GM11168 (cell line): ENCODE data around the gene KLHL29.
"Not testable (repeated sequence)": the region's sequence is repeated elsewhere in the genome, so short reads cannot be mapped to it uniquely, and the experiment has no call there.

Experiments used
- in situ Hi-C: fragments of 300-500 bp; cut with MboI; formaldehyde crosslinking; loops from one replicate; pipeline ENCODE4 v1.12.0; 2022; ENCODE audit warnings: low sequenced_read_pairs; ENCODE audit not compliant: unreplicated experiment

The KLHL29 gene

DNA sequence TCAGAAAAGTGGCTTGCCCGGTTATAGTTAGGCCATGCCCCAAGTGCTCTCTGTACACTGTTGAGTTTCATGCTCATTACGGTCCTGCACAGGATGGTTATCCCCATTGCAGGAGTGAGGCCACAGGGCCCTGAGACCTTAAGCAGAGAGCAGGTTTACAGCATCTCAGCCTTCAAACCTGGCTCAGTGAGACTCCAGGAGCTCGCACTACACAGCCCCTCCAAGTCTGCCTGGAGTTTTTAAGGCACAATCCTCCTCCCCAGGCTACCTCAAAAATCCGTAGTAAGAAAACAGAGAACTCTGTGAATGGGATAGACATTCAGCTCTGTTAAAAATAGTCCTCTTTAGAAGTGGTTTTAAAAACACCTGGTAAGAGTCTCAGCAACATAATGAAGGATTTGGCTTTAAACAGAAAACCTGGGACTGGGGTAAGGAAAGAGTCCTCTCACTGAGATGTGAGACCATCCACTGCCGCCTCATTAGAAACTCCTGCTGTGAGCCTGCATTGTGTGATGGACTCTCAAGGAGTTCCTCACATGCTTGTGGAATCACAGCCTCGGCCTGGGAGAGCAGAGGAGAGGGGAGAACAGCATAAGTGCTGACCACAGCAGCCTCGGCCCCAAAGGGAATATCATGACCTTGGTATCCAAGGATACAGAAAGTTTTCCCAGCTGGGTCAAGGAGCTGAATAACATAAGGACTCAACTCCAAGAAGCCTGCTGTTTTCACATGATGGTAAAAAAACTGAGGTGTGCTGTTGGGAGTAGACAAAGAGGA lies 327.2 kb downstream of the KLHL29 start:
- in situ Hi-C loops: no loop called here

DNA sequence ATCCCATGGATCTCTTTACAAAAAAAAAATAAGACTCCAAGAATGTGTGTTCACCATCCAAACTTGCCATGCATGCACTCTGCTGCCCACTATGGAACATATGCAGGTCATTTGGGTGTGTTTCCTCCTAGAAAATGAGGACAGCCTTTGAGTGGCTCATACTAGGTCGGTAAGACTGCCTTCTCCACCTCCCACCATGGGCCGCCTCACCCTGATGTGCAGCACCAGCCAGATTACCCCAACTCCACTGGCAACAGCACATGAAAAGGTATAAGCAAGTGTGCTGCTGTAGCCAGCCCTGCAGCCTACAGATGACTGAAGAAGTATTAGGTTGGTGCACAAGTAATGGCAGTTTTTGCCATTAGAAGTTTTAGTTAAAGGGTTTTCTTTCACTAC lies 327.8 kb downstream of the KLHL29 start:
- in situ Hi-C loops: no loop called here

DNA sequence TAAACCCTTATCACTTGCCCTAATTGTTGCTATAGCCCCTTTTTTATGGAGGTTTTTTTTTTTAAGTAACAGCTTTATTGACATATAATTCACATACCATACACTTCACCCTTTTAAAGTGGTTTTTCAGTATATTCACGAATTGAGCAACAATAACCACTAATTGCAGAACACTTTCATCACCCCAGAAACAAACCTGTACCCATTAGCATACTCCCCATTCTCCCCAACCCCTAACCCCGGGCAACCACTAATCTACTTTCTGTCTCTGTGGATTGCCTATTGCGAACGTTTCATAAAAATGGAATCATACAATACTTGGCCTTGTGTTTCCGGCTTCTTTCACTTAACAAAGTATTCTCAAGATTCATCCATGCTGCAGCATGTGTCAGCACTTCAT lies 328.4 kb downstream of the KLHL29 start:
- in situ Hi-C loops: no loop called here

DNA sequence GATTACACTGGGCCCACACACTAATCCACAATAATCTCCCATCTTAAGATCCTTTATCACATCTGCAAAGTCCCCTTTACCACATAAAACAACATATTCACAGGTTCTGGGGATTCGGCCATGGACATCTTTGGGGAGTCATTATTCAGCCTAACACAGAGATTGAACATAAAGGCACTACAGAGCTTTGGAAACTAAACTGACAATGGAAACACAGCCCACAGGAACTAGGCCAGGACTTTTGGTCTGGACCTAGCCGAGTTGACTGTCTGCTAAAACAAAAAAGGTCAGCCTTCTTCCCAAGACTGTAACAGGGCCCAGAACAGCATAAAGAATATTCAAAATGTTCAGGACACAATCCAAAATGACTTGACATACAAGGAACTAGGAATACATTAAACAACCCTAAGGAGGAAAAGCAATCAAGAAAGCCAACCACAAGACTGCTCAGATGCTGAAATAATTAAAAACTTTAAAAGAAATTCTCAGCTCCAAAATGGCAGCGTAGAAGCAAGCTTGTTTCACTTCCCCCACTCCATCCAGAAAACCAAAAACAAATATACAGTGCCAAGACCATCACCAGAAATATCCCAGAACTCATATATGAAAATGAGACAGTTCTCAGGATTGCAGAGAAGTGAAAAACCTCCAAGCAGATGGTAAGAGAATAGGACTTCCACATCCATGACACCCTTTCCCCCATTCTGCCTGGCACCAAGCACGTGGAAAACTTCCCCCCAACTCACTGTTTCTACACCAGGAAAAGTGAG lies 334.1 kb downstream of the KLHL29 start:
- in situ Hi-C loops: no loop called here

DNA sequence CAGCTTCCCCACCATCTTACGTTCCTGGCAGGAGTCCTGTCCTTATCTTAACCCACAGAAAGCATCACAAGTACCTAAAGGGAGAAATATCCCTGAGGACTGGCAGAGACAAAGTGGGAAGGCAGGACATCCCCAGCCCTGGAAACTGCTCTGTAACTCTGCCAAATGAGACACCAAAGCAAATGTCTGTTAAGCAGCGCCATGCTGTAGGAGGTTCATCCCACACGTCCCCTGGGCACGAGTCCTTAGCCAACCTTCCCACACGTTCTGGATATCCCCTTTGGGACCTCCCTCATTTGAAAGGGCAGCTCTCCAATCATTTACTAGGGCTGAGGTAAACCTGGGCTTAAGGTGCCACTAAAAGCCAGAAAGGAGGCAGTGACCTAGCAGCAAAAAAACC lies 334.7 kb downstream of the KLHL29 start:
- in situ Hi-C loops: no loop called here

DNA sequence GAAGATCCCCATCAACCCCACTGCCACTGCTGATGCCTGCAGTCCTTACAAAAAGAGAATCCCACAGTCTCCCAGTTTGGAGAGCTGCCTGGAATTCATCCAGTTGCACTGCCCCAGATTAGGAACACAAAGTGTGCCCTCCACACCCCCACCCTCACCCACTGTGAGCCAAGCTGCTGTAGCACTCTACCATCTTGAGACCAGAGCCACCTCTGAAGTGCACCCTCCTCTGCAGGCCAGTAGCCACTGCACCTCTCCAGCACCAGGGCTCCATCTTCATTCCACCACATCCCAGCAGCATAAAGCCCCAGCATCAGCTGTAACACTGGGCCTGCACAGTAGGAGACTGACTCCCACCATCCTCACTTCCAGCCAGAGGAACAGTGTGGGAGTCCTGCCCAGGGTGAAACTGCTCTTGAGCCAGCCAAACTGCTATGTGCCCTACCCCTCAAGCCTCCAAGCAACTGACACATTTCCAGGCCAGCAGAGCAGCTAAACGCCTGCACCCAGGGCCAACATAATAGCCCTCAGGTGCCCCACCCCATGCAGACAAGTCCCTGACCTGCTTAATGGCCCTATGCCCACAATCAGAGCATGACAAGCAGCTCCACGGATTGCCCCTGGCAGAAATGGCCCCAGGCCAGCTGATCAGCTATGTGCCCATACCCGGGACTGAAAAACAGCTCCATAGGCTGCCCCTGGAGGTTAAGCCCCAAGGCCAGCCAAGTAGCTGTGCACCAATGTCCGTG lies 335.9 kb downstream of the KLHL29 start:
- in situ Hi-C loops: no loop called here

DNA sequence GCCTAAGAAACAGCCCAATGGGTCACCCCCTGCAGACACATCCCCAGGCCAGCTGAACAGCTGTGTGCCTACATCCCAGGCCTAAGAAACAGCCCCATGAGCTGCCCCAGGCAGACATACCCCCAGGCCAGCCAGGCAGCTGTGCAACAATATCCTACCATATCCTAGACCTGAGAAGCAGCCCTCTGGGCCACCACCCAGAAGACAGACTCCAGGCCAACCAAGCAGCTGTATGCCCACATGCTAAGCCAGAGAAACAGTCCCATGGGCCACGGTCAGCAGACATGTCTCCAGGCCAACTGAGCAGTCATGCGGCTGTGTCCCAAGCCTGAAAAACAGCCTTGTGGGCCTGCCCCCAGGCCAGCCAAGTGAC lies 336.5 kb downstream of the KLHL29 start:
- in situ Hi-C loops: no loop called here

DNA sequence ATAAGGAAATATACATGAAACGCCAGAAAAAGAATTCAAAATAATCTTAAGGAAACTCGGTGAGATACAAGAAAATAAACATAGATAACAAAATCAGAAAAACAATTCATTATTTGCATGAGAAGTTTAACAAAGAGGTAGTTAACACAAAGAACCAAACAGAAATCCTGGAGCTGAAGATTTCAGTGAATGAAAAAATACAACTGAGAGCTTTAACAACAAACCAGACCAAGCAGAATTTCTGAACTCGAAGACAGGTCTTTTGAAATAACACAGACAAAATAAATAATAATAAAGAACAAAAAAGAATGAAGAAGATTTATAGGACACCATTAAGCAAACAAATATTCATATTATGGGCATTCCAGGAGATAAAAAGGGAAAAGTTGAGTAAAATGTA lies 337.3 kb downstream of the KLHL29 start:
- in situ Hi-C loops: no loop called here

DNA sequence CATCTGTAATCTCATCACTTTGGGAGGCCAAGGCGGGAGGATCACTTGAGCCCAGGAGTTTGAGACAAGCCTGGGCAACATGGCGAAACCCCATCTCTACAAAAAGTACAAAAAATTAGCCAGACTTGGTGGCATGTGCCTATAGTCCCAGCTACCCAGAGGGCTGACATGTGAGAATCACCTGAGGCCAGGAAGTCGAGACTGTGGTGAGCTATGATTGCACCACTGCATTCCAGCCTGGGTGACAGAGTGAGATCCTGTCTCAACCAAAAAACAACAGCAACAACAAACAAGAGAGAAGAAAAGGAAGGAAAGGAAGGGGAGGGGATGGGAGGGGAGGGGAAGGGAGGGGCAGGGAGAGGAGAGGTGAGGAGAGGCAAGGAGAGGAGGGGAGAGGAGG lies 338.1 kb downstream of the KLHL29 start:
- in situ Hi-C loops: not testable (repeated sequence)

DNA sequence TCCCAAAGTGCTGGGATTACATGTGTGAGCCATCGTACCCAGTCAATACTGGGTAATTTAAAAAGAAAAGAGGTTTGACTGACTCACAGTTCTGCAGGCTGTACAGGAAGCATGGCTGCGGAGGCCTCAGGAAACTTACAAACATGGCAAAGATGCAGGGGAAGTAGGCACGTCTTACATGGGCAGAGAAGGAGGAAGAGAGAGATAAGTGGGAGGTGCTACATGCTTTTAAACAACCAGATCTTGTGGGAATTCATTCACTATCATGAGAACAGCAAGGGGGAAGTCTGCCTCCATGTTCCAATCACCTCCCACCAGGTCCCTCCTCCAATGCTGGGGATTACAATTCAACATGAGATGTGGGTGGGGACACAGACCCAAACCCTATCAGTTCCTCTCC lies 349.4 kb downstream of the KLHL29 start:
- in situ Hi-C loops: no loop called here

DNA sequence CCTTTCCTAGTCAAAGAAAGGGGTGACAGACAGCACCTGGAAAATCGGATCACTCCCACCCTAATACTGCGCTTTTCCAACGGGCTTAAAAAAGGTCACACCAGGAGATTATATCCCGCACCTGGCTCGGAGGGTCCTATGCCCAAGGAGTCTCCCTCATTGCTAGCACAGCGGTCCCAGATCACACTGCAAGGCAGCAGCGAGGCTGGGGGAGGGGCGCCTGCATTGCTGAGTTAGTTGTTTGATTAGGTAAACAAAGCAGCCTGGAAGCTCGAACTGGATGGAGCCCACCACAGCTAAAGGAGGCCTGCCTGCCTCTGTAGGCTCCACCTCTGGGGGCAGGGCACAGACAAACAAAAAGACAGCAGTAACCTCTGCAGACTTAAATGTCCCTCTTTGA lies 351.8 kb downstream of the KLHL29 start:
- in situ Hi-C loops: not testable (repeated sequence)

DNA sequence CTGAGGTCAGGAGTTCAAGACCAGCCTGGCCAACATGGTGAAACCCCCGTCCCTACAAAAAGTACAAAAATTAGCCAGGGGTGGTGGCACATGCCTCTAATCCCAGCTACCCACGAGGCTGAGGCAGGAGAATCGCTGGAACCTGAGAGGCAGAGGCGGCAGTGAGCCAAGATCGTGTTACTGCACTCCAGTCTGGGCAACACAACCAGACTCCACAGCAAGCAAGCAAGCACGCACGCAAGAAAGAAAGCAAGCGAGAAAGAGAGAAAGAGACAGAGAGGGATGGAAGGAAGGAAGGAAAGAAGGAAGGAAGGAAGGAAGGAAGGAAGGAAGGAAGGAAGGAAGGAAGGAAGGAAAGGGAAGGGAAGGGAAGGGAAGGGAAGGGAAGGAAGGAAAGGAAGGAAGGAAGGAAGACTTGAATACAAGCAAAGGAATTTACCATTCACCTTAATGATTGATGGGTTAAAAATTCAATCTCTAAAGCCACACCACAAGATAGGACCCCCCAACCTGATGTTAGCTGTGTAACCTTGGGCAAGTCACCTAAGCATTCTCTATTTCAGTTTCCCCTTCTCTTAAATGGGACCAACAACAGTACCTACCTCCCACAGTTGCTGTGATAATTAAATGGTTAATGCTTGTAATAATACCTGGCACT lies 360.2 kb downstream of the KLHL29 start:
- in situ Hi-C loops: no loop called here

DNA sequence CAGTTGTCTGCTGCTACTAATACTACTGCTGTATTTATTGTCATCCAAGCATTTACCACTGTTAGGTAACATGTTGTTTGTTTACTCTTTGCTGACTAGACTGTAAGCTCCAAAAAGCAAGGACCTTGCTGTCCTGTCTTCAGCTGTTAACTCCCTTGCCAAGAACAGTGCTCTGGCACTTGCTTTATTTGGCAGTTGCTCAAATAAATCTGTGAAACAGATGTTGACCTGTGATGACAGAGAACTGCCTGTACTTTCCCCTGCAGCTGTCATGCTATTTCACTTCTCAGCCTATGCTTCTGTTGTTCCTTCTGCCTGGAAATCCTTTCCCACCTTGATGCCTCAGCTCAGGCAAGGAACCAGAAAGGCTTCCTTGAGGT lies 360.7 kb downstream of the KLHL29 start:
- in situ Hi-C loops: no loop called here

DNA sequence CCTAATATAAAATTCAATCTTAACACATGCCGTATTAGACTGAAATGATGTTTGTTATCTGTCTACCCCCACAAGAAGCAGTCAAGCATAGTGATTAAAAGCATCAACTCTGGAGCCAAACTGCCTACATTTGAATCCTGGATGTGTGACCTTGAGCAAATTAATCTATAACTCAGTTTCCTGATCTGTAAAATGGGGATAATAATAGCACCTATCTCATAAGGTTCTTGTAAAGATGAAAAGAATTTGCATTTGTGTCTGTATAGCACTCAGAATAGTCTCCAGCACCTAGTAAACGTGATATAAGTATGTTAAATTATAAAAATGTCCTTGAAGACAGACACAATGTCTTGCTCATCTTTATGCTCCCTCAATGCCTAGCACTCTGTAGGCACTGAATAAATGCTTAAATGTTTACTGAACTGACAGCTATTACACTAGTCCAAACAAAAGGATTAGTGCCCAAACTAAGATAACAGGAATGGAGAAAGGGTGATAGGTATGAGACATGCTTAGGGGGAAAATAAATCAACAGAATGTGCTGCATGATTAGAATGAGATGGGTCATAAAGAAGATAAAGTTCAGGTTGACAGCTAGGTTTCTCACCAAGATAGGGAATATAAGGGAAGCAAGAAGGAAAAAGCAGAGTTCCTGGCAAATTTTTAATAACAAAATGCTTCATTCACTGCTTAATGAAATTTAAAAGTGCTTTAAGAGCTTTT lies 361.3 kb downstream of the KLHL29 start:
- in situ Hi-C loops: no loop called here

DNA sequence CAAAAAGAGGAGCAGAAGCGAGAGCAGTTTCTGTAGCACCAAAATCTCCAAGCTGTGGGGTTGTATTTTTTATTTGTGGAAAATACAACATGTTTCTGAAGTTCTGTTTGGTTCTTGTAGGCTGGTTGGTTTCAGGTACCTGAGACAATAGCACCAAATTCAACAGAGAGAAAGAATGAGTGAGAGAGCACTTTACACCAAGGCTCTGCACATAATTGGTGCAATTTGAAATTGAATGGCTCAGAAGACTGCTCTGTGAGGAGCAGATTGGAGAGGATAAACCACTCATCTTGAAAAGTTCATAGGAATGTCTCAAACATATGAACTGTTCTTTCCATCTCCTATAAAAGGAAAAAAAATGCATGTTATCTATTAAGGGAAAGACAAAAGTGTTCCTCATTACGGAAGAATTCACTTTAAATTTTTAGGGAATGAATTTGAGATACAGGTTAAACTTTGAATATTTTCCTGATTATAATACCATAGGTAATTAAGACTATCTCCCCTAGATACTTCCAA lies 366.8 kb downstream of the KLHL29 start:
- in situ Hi-C loops: no loop called here

DNA sequence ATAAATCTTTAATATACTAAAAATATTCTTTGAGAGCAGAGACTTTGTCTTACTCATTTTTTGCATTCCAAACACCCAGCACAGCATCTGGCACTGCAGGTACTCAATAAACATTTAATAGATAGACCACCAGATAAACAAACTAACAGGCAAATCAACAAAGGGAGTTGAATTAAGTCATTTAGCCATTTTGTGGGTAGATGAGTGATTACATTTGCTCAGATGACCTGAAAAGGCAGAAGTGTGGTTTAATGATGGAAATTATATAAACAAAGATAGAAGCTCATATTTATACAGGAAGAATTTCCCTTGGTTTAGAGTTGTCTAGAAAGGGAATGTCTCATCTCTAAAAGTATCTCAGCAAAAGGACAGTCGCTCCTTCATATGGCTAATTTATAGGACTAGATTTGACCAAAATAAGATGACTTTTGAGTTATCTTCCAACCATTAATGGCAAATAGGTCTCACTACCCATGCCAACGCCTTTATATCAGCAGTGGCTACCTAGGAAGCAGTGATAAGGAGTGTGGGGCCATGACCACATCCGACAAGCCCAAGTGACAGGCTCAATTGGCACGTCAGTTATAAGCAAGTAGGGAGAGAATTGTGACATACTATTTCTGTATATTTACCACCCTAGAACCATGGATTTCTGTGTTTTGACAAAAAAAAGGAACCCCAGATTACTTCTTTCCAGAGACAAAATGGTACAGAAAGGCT lies 368.5 kb downstream of the KLHL29 start:
- in situ Hi-C loops: no loop called here

DNA sequence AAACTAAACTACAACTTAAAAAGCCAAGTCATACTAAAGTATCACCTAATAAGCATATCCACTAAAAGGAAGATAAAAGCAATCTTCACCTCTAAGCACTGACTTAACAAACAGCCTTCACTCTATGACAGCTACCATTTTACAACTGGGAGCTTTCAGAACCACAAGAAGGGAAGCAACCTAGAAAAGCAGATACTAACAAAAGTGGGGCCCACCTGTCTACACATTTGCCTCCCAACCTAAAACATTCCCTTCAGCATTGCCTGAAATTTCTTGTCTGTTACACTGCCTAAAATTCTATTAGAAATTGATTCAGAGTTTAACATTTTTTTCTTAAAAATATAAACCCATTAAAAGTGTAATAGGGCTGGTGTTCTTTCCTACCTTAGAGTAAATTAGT lies 370.0 kb downstream of the KLHL29 start:
- in situ Hi-C loops: no loop called here

DNA sequence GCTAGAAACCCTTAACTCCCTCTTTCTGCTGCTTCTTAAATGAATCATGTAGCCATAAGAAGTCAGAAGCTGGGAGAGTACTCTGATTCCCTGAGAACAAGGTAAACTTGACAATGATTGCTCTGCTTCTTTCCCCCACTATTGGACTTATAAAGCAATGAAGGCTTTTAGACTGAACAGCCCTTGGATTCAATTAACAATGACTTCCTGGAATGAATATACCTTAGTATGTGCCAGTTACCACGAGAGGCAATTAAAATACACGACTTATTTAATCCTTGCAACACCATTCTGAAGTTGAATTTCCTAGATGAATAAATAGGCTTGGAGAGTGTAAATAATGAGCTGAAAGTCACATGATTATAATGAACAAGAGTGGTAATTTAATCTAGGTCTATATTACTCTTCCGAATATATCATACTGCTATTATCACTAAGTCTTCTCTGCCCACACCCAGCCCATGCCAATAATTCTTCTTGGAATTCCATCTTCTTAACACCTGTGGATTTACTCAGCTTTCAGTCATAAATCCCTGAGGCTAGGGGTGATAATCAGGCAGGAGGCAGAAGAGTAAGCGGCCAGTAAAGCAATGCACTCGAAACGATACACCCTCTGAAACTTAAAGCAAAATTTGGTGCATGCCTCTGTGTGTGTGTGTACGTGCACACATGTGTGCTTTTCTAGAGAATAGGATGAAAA lies 371.8 kb downstream of the KLHL29 start:
- in situ Hi-C loops: no loop called here
